Activated naive CD8-positive, alpha-beta T cell treated with anti-CD3 and anti-CD28 coated beads, Interleukin-2, amount 10 ng/mL, durations not matched to agents 7 days and 5 days (primary cell): Measurements from ENCODE around the gene GOLT1A. TPM values are rescaled to one million over a fixed set of nuclear protein-coding genes. Genes with fewer than 3 reads are reported as not detected.
A peak's percentile ranks its signal among the peaks of the same experiment; 100 is the strongest.

Experiments used
- ATAC-seq: fragments of 150-1000 bp; cut with Tn5 transposase; one replicate; pipeline ENCODE4 v1.10.0; 2021; ENCODE audit warnings: low read depth, moderate library complexity
- POLR2A ChIA-PET: fragments of 350-600 bp; sonication (Branson Sonifier 250); formaldehyde crosslinking; loops from one replicate; lab custom pipeline; 2021; ENCODE audit warnings: antibody characterized with exemption; lab: Charles Lee
- DNase-seq: peaks from one replicate; pipeline ENCODE4 v3.0.0; 2021
- H3K27ac Mint-ChIP-seq: one replicate; pipeline ENCODE4 v1.8.0; 2022; ENCODE audit warnings: mild to moderate bottlenecking, mixed read lengths
- H3K27me3 Mint-ChIP-seq: one replicate; pipeline ENCODE4 v1.8.0; 2022; ENCODE audit warnings: mild to moderate bottlenecking, moderate library complexity, mixed read lengths
- H3K36me3 Mint-ChIP-seq: one replicate; pipeline ENCODE4 v1.8.0; 2021; ENCODE audit warnings: mild to moderate bottlenecking, mixed read lengths
- H3K4me1 Mint-ChIP-seq: one replicate; pipeline ENCODE4 v1.8.0; 2021; ENCODE audit warnings: mixed read lengths
- H3K4me3 Mint-ChIP-seq: one replicate; pipeline ENCODE4 v1.8.0; 2022; ENCODE audit warnings: mild to moderate bottlenecking, moderate library complexity, mixed read lengths
- H3K9me3 Mint-ChIP-seq: one replicate; pipeline ENCODE4 v1.8.0; 2021; ENCODE audit warnings: mixed read lengths
- total RNA-seq, 2 experiments: library from RNA; stranded (reverse); gene quantifications; one replicate each; pipeline ENCODE4 v1.2.3, GENCODE V29; 2021

Gene GOLT1A
- total RNA-seq, 2 experiments from 2014 or later, result not detected

GRCh38 chr1:204201348-204202040 lies 12.3 kb downstream of the GOLT1A start:
- DNase-seq (no peak), ATAC-seq (no peak)
- Mint-ChIP-seq H3K27ac (no peak overlapping the region), H3K27me3 (peaks cover 23% of the 10 kb centered on the region), H3K36me3 (no peaks in the 10 kb centered on the region), H3K4me3 (no peak overlapping the region), H3K4me1 (peaks cover 2% of the 10 kb centered on the region), H3K9me3 (no peaks in the 10 kb centered on the region)
- POLR2A ChIA-PET, result no interaction called here

GRCh38 chr1:204199579-204199978 lies 14.2 kb downstream of the GOLT1A start:
- peaks cover 8% of the 10 kb centered on the region for H3K27me3 Mint-ChIP-seq
- peaks cover 9% of the 10 kb centered on the region for H3K4me1 Mint-ChIP-seq
- no peak overlapping the region for H3K4me3 Mint-ChIP-seq
- POLR2A ChIA-PET, result no interaction called here
- peaks cover 5% of the 10 kb centered on the region for H3K9me3 Mint-ChIP-seq
- H3K36me3 Mint-ChIP-seq, result no peaks in the 10 kb centered on the region
- DNase-seq, result no peak
- no peak overlapping the region for H3K27ac Mint-ChIP-seq
- no peak for ATAC-seq

DNA sequence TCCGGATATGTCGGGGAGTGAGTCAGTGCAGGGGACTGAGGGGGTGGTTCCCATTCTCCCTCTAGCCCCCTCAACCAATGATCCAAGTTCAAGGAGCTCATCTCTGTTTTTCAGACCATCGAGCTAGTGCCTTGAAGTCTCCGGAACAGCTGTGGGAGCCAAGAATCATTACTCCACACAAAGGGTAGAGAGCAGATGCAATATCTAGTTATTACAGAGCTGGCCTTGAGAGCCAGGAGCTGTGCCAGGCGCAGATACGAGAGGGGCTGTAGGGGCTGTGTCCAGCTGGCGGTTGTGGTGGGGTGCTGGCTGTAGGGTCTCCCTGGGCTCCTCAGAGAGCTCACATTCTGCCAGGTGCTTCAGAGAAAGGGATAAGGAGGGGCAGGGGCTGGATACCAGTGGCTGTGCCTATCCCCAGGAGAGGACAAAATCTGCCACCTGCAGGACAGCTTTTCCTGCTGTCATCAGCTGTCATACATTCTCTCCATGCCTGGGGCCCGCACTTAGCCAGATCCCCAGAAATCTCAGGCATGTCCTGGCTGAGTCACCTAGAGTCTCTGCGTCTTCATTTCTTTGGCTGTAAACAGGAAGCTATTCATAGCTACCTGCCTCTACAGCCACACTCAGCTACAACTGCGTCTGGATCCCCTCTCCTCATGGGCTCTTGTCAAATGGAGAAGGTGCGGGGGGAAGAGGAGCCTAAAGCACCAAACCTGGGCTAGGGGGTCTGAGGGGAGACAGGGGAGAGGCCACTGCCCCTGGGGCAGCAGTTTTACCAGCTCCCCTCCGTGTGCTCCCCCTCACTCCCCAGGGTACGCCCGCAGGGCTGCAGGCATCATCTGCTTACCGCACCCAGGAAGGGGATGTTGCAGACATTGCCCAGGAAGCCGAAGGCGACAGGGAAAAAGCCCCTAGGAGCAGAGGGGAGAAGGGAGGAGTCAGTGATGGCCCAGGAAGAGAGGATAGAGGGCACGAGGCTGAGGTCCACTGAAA lies 15.1 kb downstream of the GOLT1A start:
- DNase-seq (no peak), ATAC-seq (peak; percentile 32)
- POLR2A ChIA-PET, result no interaction called here
- H3K36me3 Mint-ChIP-seq, result no peaks in the 10 kb centered on the region
- H3K27me3 Mint-ChIP-seq, result peaks cover 4% of the 10 kb centered on the region
- H3K9me3 Mint-ChIP-seq, result peaks cover 5% of the 10 kb centered on the region
- H3K4me1 Mint-ChIP-seq, result peaks cover 11% of the 10 kb centered on the region
- no peak overlapping the region for H3K4me3 Mint-ChIP-seq
- no peak overlapping the region for H3K27ac Mint-ChIP-seq

- no peak overlapping the region for H3K27ac Mint-ChIP-seq
- no peak for DNase-seq
- peaks cover 11% of the 10 kb centered on the region for H3K27me3 Mint-ChIP-seq
- POLR2A ChIA-PET, result no interaction called here
- H3K4me1 Mint-ChIP-seq, result peaks cover 9% of the 10 kb centered on the region
- H3K36me3 Mint-ChIP-seq, result no peaks in the 10 kb centered on the region
- peaks cover 5% of the 10 kb centered on the region for H3K9me3 Mint-ChIP-seq
- no peak overlapping the region for H3K4me3 Mint-ChIP-seq
- no peak for ATAC-seq
These were observed 16.7 kb downstream of the GOLT1A start for GRCh38 chr1:204197068-204197467.

GRCh38 chr1:204196068-204196795 lies 17.6 kb downstream of the GOLT1A start, which contains the start of gene KISS1:
TSS of gene KISS1 (minus strand) at chr1:204196491. CDS start at chr1:204192876, 3,615 bp downstream.
- ATAC-seq, result no peak
- no peak within 1 kb of the TSS for H3K27ac Mint-ChIP-seq
- peaks cover 5% of the 10 kb centered on the region for H3K9me3 Mint-ChIP-seq
- H3K36me3 Mint-ChIP-seq, result no peaks in the 10 kb centered on the region
- DNase-seq, result no peak
- H3K27me3 Mint-ChIP-seq, result peaks cover 15% of the 10 kb centered on the region
- POLR2A ChIA-PET, result no interaction called here
- no peak within 1 kb of the TSS for H3K4me3 Mint-ChIP-seq
- peaks cover 9% of the 10 kb centered on the region for H3K4me1 Mint-ChIP-seq

DNA sequence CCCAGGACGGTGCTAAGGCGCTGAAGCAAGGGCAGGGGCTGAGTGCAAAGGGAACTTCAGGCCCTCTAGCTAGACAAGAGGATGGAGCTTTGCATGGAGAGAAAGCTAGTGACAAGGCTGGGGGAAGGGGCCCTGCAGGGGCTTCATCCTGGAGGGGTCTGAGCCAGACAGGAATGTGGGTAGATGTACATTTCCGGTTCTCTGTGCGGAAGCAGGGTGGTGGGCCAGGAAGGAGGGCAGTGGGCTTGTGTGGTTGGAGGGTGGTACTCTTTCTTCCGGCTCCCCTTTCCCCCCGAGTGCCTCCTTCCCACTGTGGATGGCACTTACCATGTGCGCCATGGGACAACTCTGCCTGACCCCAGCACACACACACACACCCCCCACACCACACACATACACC lies 19.0 kb downstream of the GOLT1A start:
- H3K9me3 Mint-ChIP-seq, result peaks cover 5% of the 10 kb centered on the region
- DNase-seq, result no peak
- no peak for ATAC-seq
- POLR2A ChIA-PET, result no interaction called here
- H3K36me3 Mint-ChIP-seq, result no peaks in the 10 kb centered on the region
- H3K4me3 Mint-ChIP-seq, result no peak overlapping the region
- H3K4me1 Mint-ChIP-seq, result peaks cover 15% of the 10 kb centered on the region
- peaks cover 23% of the 10 kb centered on the region for H3K27me3 Mint-ChIP-seq
- H3K27ac Mint-ChIP-seq, result peak overlapping the region; percentile 25

DNA sequence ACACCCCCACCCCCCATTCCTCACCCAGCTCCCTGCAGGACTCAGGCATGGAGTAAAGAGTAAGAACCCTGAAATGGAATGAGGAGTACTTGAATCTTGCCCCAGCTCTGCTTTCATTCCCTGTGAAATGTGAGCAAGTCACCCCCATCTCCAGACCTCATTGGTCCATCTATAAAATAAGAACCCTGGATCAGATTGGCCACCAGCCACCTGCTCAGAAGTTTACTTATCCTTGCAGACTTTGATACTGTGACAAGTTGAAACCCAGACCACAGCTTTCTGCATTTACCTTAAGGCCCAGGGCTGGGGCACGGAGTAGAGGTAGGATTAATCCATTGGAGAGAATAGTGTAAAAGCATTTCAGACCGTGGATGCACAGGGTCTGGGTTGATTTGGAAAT lies 19.7 kb downstream of the GOLT1A start:
- no peak for DNase-seq
- Mint-ChIP-seq H3K27ac (no peak overlapping the region), H3K4me1 (peaks cover 18% of the 10 kb centered on the region), H3K36me3 (no peaks in the 10 kb centered on the region), H3K9me3 (peaks cover 5% of the 10 kb centered on the region), H3K4me3 (no peak overlapping the region), H3K27me3 (peaks cover 29% of the 10 kb centered on the region)
- POLR2A ChIA-PET, result no interaction called here
- no peak for ATAC-seq

GRCh38 chr1:204192589-204193352 lies 21.0 kb downstream of the GOLT1A start:
- H3K4me1 Mint-ChIP-seq, result peaks cover 22% of the 10 kb centered on the region
- POLR2A ChIA-PET, result no interaction called here
- no peak overlapping the region for H3K27ac Mint-ChIP-seq
- peaks cover 39% of the 10 kb centered on the region for H3K27me3 Mint-ChIP-seq
- peaks cover 5% of the 10 kb centered on the region for H3K9me3 Mint-ChIP-seq
- DNase-seq (no peak), ATAC-seq (no peak)
- no peak overlapping the region for H3K4me3 Mint-ChIP-seq
- no peaks in the 10 kb centered on the region for H3K36me3 Mint-ChIP-seq

GRCh38 chr1:204192046-204192445 lies 21.7 kb downstream of the GOLT1A start:
- POLR2A ChIA-PET, result no interaction called here

GRCh38 chr1:204191456-204191855 lies 22.3 kb downstream of the GOLT1A start:
- ATAC-seq (no peak), DNase-seq (no peak)
- Mint-ChIP-seq H3K4me1 (peaks cover 22% of the 10 kb centered on the region), H3K27me3 (peaks cover 48% of the 10 kb centered on the region), H3K9me3 (peaks cover 5% of the 10 kb centered on the region), H3K36me3 (no peaks in the 10 kb centered on the region), H3K27ac (no peak overlapping the region), H3K4me3 (no peak overlapping the region)
- POLR2A ChIA-PET, result interaction anchor here (1.0 kb wide), 1 partner anchor 187 kb away, joined by 3 read pairs; no protein-coding TSS in a partner anchor

More at GRCh38 chr1:204192046-204192445, 21.7 kb downstream of the GOLT1A start:
- Mint-ChIP-seq H3K27me3 (peaks cover 44% of the 10 kb centered on the region), H3K4me3 (no peak overlapping the region), H3K4me1 (peaks cover 22% of the 10 kb centered on the region), H3K9me3 (peaks cover 5% of the 10 kb centered on the region), H3K36me3 (no peaks in the 10 kb centered on the region), H3K27ac (no peak overlapping the region)
- DNase-seq (no peak), ATAC-seq (no peak)

- ATAC-seq (peak; percentile 51), DNase-seq (peak; percentile 39)
- POLR2A ChIA-PET, result interaction anchor here (1.0 kb wide), 1 partner anchor 188 kb away, joined by 3 read pairs; no protein-coding TSS in a partner anchor
- Mint-ChIP-seq H3K4me3 (no peak overlapping the region), H3K27me3 (peaks cover 50% of the 10 kb centered on the region), H3K4me1 (peaks cover 22% of the 10 kb centered on the region), H3K9me3 (peaks cover 5% of the 10 kb centered on the region), H3K36me3 (no peaks in the 10 kb centered on the region), H3K27ac (no peak overlapping the region)
These were observed 23.3 kb downstream of the GOLT1A start for GRCh38 chr1:204190212-204191211.
